WTC11 (cell line): ENCODE data around the gene FBXO31. TPM values are rescaled to one million over a fixed set of nuclear protein-coding genes. Genes with fewer than 3 reads are reported as not detected.

Experiments
- ATAC-seq: fragments of 200-7000 bp; cut with Tn5 transposase; 2 replicates; pipeline ENCODE4 v1.10.0; 2021; ENCODE audit warnings: mild to moderate bottlenecking, moderate library complexity
- CTCF ChIA-PET: fragments of 300-600 bp; sonication (Branson Sonifier 250); formaldehyde crosslinking; loops from one replicate; lab custom pipeline; 2021; ENCODE audit warnings: antibody characterized with exemption; lab: Charles Lee
- POLR2A ChIA-PET: fragments of 350-600 bp; sonication (Branson Sonifier 250); formaldehyde crosslinking; loops from one replicate; lab custom pipeline; 2021; ENCODE audit warnings: antibody characterized with exemption; lab: Charles Lee
- DNase-seq: peaks from one replicate; pipeline ENCODE4 v3.0.0; 2021; ENCODE audit warnings: low spot score
- H3K27ac Mint-ChIP-seq: 2 replicates; pipeline ENCODE4 v1.8.0; 2021; ENCODE audit warnings: mixed read lengths
- H3K27me3 Mint-ChIP-seq: 2 replicates; pipeline ENCODE4 v1.8.0; 2021; ENCODE audit warnings: low read depth, mild to moderate bottlenecking, moderate library complexity, mixed read lengths
- H3K36me3 Mint-ChIP-seq: 2 replicates; pipeline ENCODE4 v1.8.0; 2021; ENCODE audit warnings: mixed read lengths
- H3K4me1 Mint-ChIP-seq: 2 replicates; pipeline ENCODE4 v1.8.0; 2022; ENCODE audit warnings: mixed read lengths
- H3K4me3 Mint-ChIP-seq: 2 replicates; pipeline ENCODE4 v1.8.0; 2021; ENCODE audit warnings: mild to moderate bottlenecking, moderate library complexity, mixed read lengths
- H3K9me3 Mint-ChIP-seq: 2 replicates; pipeline ENCODE4 v1.8.0; 2021; ENCODE audit warnings: mixed read lengths
- CBFB ChIP-seq: sonication (generic); formaldehyde crosslinking; IDR thresholded peaks from 2 replicates; pipeline ENCODE4 v1.8.1; 2022; ENCODE audit warnings: mild to moderate bottlenecking, low read depth, missing genetic modification reagents
- FOXJ3 ChIP-seq: sonication (generic); formaldehyde crosslinking; IDR thresholded peaks from 2 replicates; pipeline ENCODE4 v1.9.0; 2021; ENCODE audit warnings: missing genetic modification reagents, mild to moderate bottlenecking, borderline replicate concordance
- FOXK1 ChIP-seq: sonication (generic); formaldehyde crosslinking; IDR thresholded peaks from 2 replicates; pipeline ENCODE4 v1.8.0; 2022; ENCODE audit warnings: mild to moderate bottlenecking, moderate library complexity, missing genetic modification reagents
- FOXP1 ChIP-seq: sonication (generic); formaldehyde crosslinking; IDR thresholded peaks from 2 replicates; pipeline ENCODE4 v1.8.0; 2022; ENCODE audit warnings: missing genetic modification reagents, mild to moderate bottlenecking, moderate library complexity, borderline replicate concordance
- GABPB1 ChIP-seq: sonication (generic); formaldehyde crosslinking; IDR thresholded peaks from 2 replicates; pipeline ENCODE4 v1.8.1; 2023; ENCODE audit warnings: mild to moderate bottlenecking, missing genetic modification reagents
- HMGXB4 ChIP-seq: sonication (generic); formaldehyde crosslinking; IDR thresholded peaks from 2 replicates; pipeline ENCODE4 v1.8.1; 2023; ENCODE audit warnings: mild to moderate bottlenecking, moderate library complexity, missing genetic modification reagents
- JUN ChIP-seq: sonication (generic); formaldehyde crosslinking; IDR thresholded peaks from 2 replicates; pipeline ENCODE4 v1.8.0; 2023; ENCODE audit warnings: mild to moderate bottlenecking, missing genetic modification reagents
- MXD4 ChIP-seq: fragments of 250-450 bp; sonication (Bioruptor Pico); IDR thresholded peaks from 2 replicates; pipeline ENCODE4 v1.8.0; 2021; ENCODE audit warnings: mild to moderate bottlenecking, moderate library complexity, borderline replicate concordance
- NFATC4 ChIP-seq: fragments of 250-450 bp; sonication (Bioruptor Pico); IDR thresholded peaks from 2 replicates; pipeline ENCODE4 v1.9.0; 2021; ENCODE audit warnings: mild to moderate bottlenecking
- NFE2L1 ChIP-seq: sonication (generic); formaldehyde crosslinking; IDR thresholded peaks from 2 replicates; pipeline ENCODE4 v1.8.1; 2023; ENCODE audit warnings: missing genetic modification reagents
- NFYB ChIP-seq: sonication (generic); formaldehyde crosslinking; conservative IDR thresholded peaks from 2 replicates; pipeline ENCODE4 v1.8.0; 2022; ENCODE audit warnings: low read depth, missing genetic modification reagents
- NR2C2 ChIP-seq: sonication (generic); formaldehyde crosslinking; IDR thresholded peaks from 2 replicates; pipeline ENCODE4 v1.8.0; 2022; ENCODE audit warnings: mild to moderate bottlenecking, missing genetic modification reagents
- OVOL2 ChIP-seq: fragments of 250-450 bp; sonication (Bioruptor Pico); IDR thresholded peaks from 2 replicates; pipeline ENCODE4 v1.9.0; 2021; ENCODE audit warnings: mild to moderate bottlenecking, borderline replicate concordance
- SMAD3 ChIP-seq: sonication (generic); formaldehyde crosslinking; IDR thresholded peaks from 2 replicates; pipeline ENCODE4 v1.8.0; 2022; ENCODE audit warnings: missing genetic modification reagents, mild to moderate bottlenecking, borderline replicate concordance
- SMAD4 ChIP-seq: sonication (generic); formaldehyde crosslinking; IDR thresholded peaks from 2 replicates; pipeline ENCODE4 v1.8.0; 2022; ENCODE audit warnings: mild to moderate bottlenecking, missing genetic modification reagents
- SOX15 ChIP-seq: fragments of 250-450 bp; sonication (Bioruptor Pico); IDR thresholded peaks from 2 replicates; pipeline ENCODE4 v1.9.0; 2021; ENCODE audit warnings: mild to moderate bottlenecking
- TCF7 ChIP-seq: sonication (generic); formaldehyde crosslinking; IDR thresholded peaks from 2 replicates; pipeline ENCODE4 v1.8.0; 2022; ENCODE audit warnings: mild to moderate bottlenecking, low read depth, missing genetic modification reagents, moderate library complexity
- ZNF425 ChIP-seq: fragments of 250-450 bp; sonication (Bioruptor Pico); conservative IDR thresholded peaks from 2 replicates; pipeline ENCODE4 v1.9.0; 2021; ENCODE audit warnings: mild to moderate bottlenecking
- ZNF532 ChIP-seq: fragments of 250-450 bp; sonication (Bioruptor Pico); IDR thresholded peaks from 2 replicates; pipeline ENCODE4 v1.9.0; 2021; ENCODE audit warnings: mild to moderate bottlenecking, borderline replicate concordance
- total RNA-seq: library from RNA; stranded (reverse); gene quantifications from 3 replicates; pipeline ENCODE4 v1.2.3, GENCODE V29; 2021
- TF ChIP-seq, protein P1 (sequence below): sonication (generic); formaldehyde crosslinking; IDR thresholded peaks from 2 replicates; pipeline ENCODE4 v1.8.1; 2022; ENCODE audit warnings: low read depth, missing genetic modification reagents, borderline replicate concordance
- TF ChIP-seq, protein P2 (sequence below): fragments of 200-600 bp; IDR thresholded peaks from 2 replicates; pipeline ENCODE4 v1.8.0; 2022; ENCODE audit warnings: antibody characterized with exemption

The FBXO31 gene
- total RNA-seq, 1 experiment from 2014 or later = 22.6 TPM

- H3K36me3 Mint-ChIP-seq = peaks cover 9% of the 10 kb centered on the region
- no peak for DNase-seq
- ATAC-seq = no peak
- no peak for TF ChIP-seq FOXP1 (CRISPR knock-in tag)
- TF ChIP-seq, protein P1, sequence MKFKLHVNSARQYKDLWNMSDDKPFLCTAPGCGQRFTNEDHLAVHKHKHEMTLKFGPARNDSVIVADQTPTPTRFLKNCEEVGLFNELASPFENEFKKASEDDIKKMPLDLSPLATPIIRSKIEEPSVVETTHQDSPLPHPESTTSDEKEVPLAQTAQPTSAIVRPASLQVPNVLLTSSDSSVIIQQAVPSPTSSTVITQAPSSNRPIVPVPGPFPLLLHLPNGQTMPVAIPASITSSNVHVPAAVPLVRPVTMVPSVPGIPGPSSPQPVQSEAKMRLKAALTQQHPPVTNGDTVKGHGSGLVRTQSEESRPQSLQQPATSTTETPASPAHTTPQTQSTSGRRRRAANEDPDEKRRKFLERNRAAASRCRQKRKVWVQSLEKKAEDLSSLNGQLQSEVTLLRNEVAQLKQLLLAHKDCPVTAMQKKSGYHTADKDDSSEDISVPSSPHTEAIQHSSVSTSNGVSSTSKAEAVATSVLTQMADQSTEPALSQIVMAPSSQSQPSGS (CRISPR knock-in tag) = no peak
- no peak overlapping the region for H3K27ac Mint-ChIP-seq
- H3K27me3 Mint-ChIP-seq = peaks cover 5% of the 10 kb centered on the region
- peaks cover 6% of the 10 kb centered on the region for H3K9me3 Mint-ChIP-seq
- peaks cover 9% of the 10 kb centered on the region for H3K4me1 Mint-ChIP-seq
- no peak overlapping the region for H3K4me3 Mint-ChIP-seq
- CTCF ChIA-PET = no interaction called here
- POLR2A ChIA-PET = no interaction called here
These were observed 73.0 kb downstream of the FBXO31 start for GRCh38 chr16:87310610-87311009.

DNA sequence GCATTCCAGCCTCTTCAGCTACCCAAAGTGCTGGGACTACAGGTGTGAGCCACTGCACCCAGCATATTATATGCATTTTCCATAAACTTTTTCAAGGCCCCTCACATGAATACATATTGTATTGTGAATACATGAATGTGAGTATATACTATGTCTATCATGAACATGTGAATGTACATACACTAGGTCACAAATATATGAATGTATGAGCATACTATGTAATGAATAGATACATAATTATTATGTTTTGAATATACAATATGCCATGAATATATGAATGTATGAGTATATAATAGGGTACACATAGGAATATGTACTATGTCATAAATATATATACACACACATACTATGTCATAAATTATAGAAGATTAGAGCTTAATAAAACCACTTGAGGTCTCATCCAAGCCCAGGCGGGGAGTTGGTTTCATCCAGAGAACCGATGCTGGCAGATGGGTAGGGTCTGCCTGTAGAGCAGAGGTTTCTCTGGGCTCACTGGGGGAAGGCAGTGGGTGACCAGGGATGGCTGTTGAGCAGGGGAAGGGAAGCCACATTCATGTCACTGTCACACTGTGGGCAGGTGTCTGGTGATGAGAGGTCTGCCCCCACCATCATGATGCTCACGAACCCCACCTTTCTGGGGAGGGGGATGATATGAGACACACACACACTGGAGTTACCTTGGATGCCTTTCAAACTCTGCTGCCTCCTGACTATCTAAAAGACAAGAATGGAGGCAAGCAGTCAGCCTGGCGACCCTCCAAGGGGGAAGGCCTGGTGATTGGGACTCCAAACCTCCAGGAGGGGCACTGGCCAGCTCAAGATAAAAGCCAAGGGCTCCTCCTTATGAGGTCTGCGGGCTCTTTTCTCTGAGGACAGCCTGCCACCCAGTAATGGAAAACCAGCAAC, 73.7 kb downstream of the FBXO31 start:
- peaks cover 14% of the 10 kb centered on the region for H3K4me1 Mint-ChIP-seq
- DNase-seq (no peak), ATAC-seq (no peak)
- ChIA-PET CTCF (no interaction called here), POLR2A (no interaction called here)
- H3K27ac Mint-ChIP-seq = no peak overlapping the region
- H3K9me3 Mint-ChIP-seq = peaks cover 6% of the 10 kb centered on the region
- H3K36me3 Mint-ChIP-seq = peaks cover 9% of the 10 kb centered on the region
- no peak overlapping the region for H3K4me3 Mint-ChIP-seq
- TF ChIP-seq NR2C2 (CRISPR knock-in tag) (no peak), GABPB1 (no peak), JUN (CRISPR knock-in tag) (no peak), NFE2L1 (CRISPR knock-in tag) (no peak), NFATC4 (no peak), SOX15 (no peak)
- peaks cover 5% of the 10 kb centered on the region for H3K27me3 Mint-ChIP-seq

- CTCF ChIA-PET = no interaction called here
- Mint-ChIP-seq H3K4me3 (no peak overlapping the region), H3K27me3 (peaks cover 5% of the 10 kb centered on the region), H3K36me3 (peaks cover 9% of the 10 kb centered on the region), H3K4me1 (peaks cover 16% of the 10 kb centered on the region), H3K27ac (no peak overlapping the region), H3K9me3 (peaks cover 6% of the 10 kb centered on the region)
- DNase-seq (no peak), ATAC-seq (no peak)
- POLR2A ChIA-PET = no interaction called here
- TF ChIP-seq, protein P2, sequence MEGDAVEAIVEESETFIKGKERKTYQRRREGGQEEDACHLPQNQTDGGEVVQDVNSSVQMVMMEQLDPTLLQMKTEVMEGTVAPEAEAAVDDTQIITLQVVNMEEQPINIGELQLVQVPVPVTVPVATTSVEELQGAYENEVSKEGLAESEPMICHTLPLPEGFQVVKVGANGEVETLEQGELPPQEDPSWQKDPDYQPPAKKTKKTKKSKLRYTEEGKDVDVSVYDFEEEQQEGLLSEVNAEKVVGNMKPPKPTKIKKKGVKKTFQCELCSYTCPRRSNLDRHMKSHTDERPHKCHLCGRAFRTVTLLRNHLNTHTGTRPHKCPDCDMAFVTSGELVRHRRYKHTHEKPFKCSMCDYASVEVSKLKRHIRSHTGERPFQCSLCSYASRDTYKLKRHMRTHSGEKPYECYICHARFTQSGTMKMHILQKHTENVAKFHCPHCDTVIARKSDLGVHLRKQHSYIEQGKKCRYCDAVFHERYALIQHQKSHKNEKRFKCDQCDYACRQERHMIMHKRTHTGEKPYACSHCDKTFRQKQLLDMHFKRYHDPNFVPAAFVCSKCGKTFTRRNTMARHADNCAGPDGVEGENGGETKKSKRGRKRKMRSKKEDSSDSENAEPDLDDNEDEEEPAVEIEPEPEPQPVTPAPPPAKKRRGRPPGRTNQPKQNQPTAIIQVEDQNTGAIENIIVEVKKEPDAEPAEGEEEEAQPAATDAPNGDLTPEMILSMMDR = no peak
- no peak for TF ChIP-seq FOXJ3 (CRISPR knock-in tag)
- TF ChIP-seq ZNF532 = no peak
- TF ChIP-seq OVOL2 (CRISPR knock-in tag) = no peak
- TF ChIP-seq HMGXB4 = no peak
- no peak for TF ChIP-seq CBFB (CRISPR knock-in tag)
- TF ChIP-seq MXD4 (CRISPR knock-in tag) = no peak
- no peak for TF ChIP-seq TCF7 (CRISPR knock-in tag)
- no peak for TF ChIP-seq NFYB
- no peak for TF ChIP-seq ZNF425 (CRISPR knock-in tag)
- no peak for TF ChIP-seq SMAD4
- no peak for TF ChIP-seq SMAD3 (CRISPR knock-in tag)
- no peak for TF ChIP-seq FOXK1
These were observed 74.8 kb downstream of the FBXO31 start for GRCh38 chr16:87308826-87309225.
